IMR-90 (cell line): ENCODE results near the gene DOCK6. TPM values are rescaled to one million over a fixed set of nuclear protein-coding genes. Genes with fewer than 3 reads are reported as not detected.

ENCODE experiments used
- ATAC-seq: fragments of 200-7000 bp; cut with Tn5 transposase; 2 replicates; pipeline ENCODE4 v1.9.1; 2020; ENCODE audit warnings: low read depth, mild to moderate bottlenecking, moderate library complexity
- BruUV-seq: library from RNA; stranded (reverse); fragments of 400-500 nt; replicated peaks from 2 replicates; lab custom pipeline; 2021; lab: Mats Ljungman, UMichigan
- CTCF ChIA-PET: fragments of 300-600 bp; formaldehyde crosslinking; extraction: SDS; loops from one replicate; lab custom pipeline; 2021; ENCODE audit warnings: antibody characterized with exemption; lab: Yijun Ruan, JAX
- POLR2A ChIA-PET: fragments of 300-600 bp; sonication (Branson Sonifier 250); formaldehyde crosslinking; loops from one replicate; lab custom pipeline; 2022; ENCODE audit warnings: antibody characterized with exemption; ENCODE audit not compliant: unreplicated experiment; lab: Charles Lee
- DNase-seq: peaks from one replicate; pipeline ENCODE4 v3.0.0; 2013
- H2AFZ ChIP-seq: replicated peaks from 2 replicates; pipeline ENCODE3; 2013; ENCODE audit warnings: low read length, mild to moderate bottlenecking; ENCODE audit not compliant: poor library complexity
- H2AK5ac ChIP-seq: 2 replicates; pipeline ENCODE4 v1.6.1; 2013; ENCODE audit warnings: low read depth, low read length, inconsistent platforms
- H2AK9ac ChIP-seq: replicated peaks from 2 replicates; pipeline ENCODE3; 2013; ENCODE audit warnings: mild to moderate bottlenecking, low read depth, low read length, moderate library complexity; ENCODE audit not compliant: poor library complexity
- H2BK120ac ChIP-seq: 2 replicates; pipeline ENCODE4 v1.6.1; 2013; ENCODE audit warnings: low read depth, low read length, inconsistent platforms
- H2BK15ac ChIP-seq: 3 replicates; pipeline ENCODE4 v1.6.1; 2013; ENCODE audit warnings: low read depth, low read length, inconsistent platforms
- H2BK20ac ChIP-seq: 2 replicates; pipeline ENCODE4 v1.6.1; 2013; ENCODE audit warnings: low read depth, mild to moderate bottlenecking, inconsistent platforms, low read length, moderate library complexity
- H2BK5ac ChIP-seq: 2 replicates; pipeline ENCODE4 v1.6.1; 2013; ENCODE audit warnings: mild to moderate bottlenecking, low read depth, low read length, inconsistent platforms; ENCODE audit not compliant: poor library complexity, severe bottlenecking
- H3K14ac ChIP-seq: replicated peaks from 2 replicates; pipeline ENCODE4 v1.6.1; 2013; ENCODE audit warnings: low read depth, low read length, inconsistent platforms
- H3K18ac ChIP-seq: 2 replicates; pipeline ENCODE4 v1.6.1; 2013; ENCODE audit warnings: low read depth, low read length, control low read depth
- H3K23ac ChIP-seq: 2 replicates; pipeline ENCODE4 v1.6.1; 2013; ENCODE audit warnings: low read depth, low read length, inconsistent platforms
- H3K27ac ChIP-seq: 2 replicates; pipeline ENCODE4 v1.5.1; 2013; ENCODE audit warnings: mild to moderate bottlenecking, control low read depth, low read length; ENCODE audit not compliant: insufficient read depth
- H3K27me3 ChIP-seq: 2 replicates; pipeline ENCODE4 v1.6.1; 2013; ENCODE audit warnings: low read length; ENCODE audit not compliant: control insufficient read depth, insufficient read depth
- H3K36me3 ChIP-seq: 2 replicates; pipeline ENCODE4 v1.6.1; 2013; ENCODE audit warnings: low read length, mixed read lengths; ENCODE audit not compliant: control insufficient read depth, insufficient read depth
- H3K4ac ChIP-seq: 2 replicates; pipeline ENCODE4 v1.6.1; 2013; ENCODE audit warnings: low read depth, low read length, inconsistent platforms
- H3K4me1 ChIP-seq: 2 replicates; pipeline ENCODE4 v1.6.1; 2013; ENCODE audit warnings: low read length, mixed read lengths; ENCODE audit not compliant: control insufficient read depth, insufficient read depth
- H3K4me2 ChIP-seq: 2 replicates; pipeline ENCODE4 v1.6.1; 2013; ENCODE audit warnings: low read depth, mild to moderate bottlenecking, control low read depth, low read length, moderate library complexity
- H3K4me3 ChIP-seq: 2 replicates; pipeline ENCODE4 v1.5.1; 2013; ENCODE audit warnings: low read depth, mild to moderate bottlenecking, control low read depth, low read length, moderate library complexity; ENCODE audit not compliant: insufficient read depth
- H3K56ac ChIP-seq: 2 replicates; pipeline ENCODE4 v1.6.1; 2013; ENCODE audit warnings: low read length, inconsistent platforms; ENCODE audit not compliant: insufficient read depth; ENCODE audit errors: extremely low read depth
- H3K79me1 ChIP-seq, 2 experiments: 2 replicates each; pipeline ENCODE4 v1.6.1; 2013; ENCODE audit warnings: low read length in 2 of 2, inconsistent platforms in 1 of 2, low read depth in 1 of 2
- H3K9ac ChIP-seq: 2 replicates; pipeline ENCODE4 v1.6.1; 2013; ENCODE audit warnings: low read depth, low read length, control low read depth
- H3K9me1 ChIP-seq: 2 replicates; pipeline ENCODE4 v1.6.1; 2013; ENCODE audit warnings: low read length, inconsistent platforms; ENCODE audit not compliant: insufficient read depth
- H3K9me3 ChIP-seq: 2 replicates; pipeline ENCODE4 v1.6.1; 2013; ENCODE audit warnings: low read length; ENCODE audit not compliant: control insufficient read depth, insufficient read depth
- H4K20me1 ChIP-seq: 2 replicates; pipeline ENCODE4 v1.6.1; 2013; ENCODE audit warnings: low read length, inconsistent platforms; ENCODE audit not compliant: insufficient read depth
- H4K5ac ChIP-seq: 2 replicates; pipeline ENCODE4 v1.6.1; 2013; ENCODE audit warnings: mild to moderate bottlenecking, low read depth, low read length, control low read depth
- H4K8ac ChIP-seq, 2 experiments: 2 replicates each; pipeline ENCODE4 v1.6.1; 2013; ENCODE audit warnings: low read depth in 2 of 2, low read length in 2 of 2, control low read depth in 1 of 2, inconsistent platforms in 1 of 2
- H4K91ac ChIP-seq: 2 replicates; pipeline ENCODE4 v1.6.1; 2013; ENCODE audit warnings: low read depth, low read length, inconsistent platforms; ENCODE audit not compliant: insufficient read depth
- BHLHE40 ChIP-seq: fragments of 150-350 bp; IDR thresholded peaks from 2 replicates; pipeline ENCODE4 v1.6.1; 2016; ENCODE audit warnings: mild to moderate bottlenecking, low read depth, low read length
- CEBPB ChIP-seq: IDR thresholded peaks from 2 replicates; pipeline ENCODE4 v1.6.1; 2012; ENCODE audit warnings: low read depth, low read length, improper control_type of control experiment
- MAZ ChIP-seq: IDR thresholded peaks from 2 replicates; pipeline ENCODE4 v1.6.1; 2012; ENCODE audit warnings: low read depth, mild to moderate bottlenecking, low read length, improper control_type of control experiment, moderate library complexity, borderline replicate concordance
- MXI1 ChIP-seq: IDR thresholded peaks from 2 replicates; pipeline ENCODE4 v1.6.1; 2012; ENCODE audit warnings: low read depth, mild to moderate bottlenecking, low read length, moderate library complexity, borderline replicate concordance
- NFE2L2 ChIP-seq: fragments of 150-350 bp; IDR thresholded peaks from 2 replicates; pipeline ENCODE4 v1.6.1; 2016; ENCODE audit warnings: low read depth, mild to moderate bottlenecking, low read length
- RAD21 ChIP-seq: IDR thresholded peaks from 2 replicates; pipeline ENCODE4 v1.6.1; 2012; ENCODE audit warnings: low read length, improper control_type of control experiment
- SMC3 ChIP-seq: fragments of 150-350 bp; IDR thresholded peaks from 2 replicates; pipeline ENCODE4 v1.6.1; 2016; ENCODE audit warnings: low read depth, mild to moderate bottlenecking, antibody characterized with exemption, low read length, moderate library complexity
- USF2 ChIP-seq: fragments of 150-350 bp; IDR thresholded peaks from 2 replicates; pipeline ENCODE4 v1.6.1; 2017; ENCODE audit warnings: mild to moderate bottlenecking, antibody characterized with exemption, low read length, low read depth
- WGBS, 2 experiments: methylation state at CpG; one replicate each; pipeline versions ENCODE4 v1.1.5 to v1.1.7; 2013; ENCODE audit warnings: missing lambda C conversion rate in 2 of 2; ENCODE audit not compliant: insufficient read length in 1 of 2; ENCODE audit errors: extremely low coverage in 2 of 2; 5-methylcytosine and 5-hydroxymethylcytosine counted together
- dilution Hi-C: fragments of 300-500 bp; cut with HindIII; formaldehyde crosslinking; loops from one replicate; pipeline ENCODE4 v1.14.3; 2018; ENCODE audit warnings: low sequenced_read_pairs; ENCODE audit not compliant: unreplicated experiment
- in situ Hi-C: fragments of 300-500 bp; cut with MboI; formaldehyde crosslinking; loops from 3 replicates; pipeline ENCODE4 v1.14.3; 2019; ENCODE audit warnings: low sequenced_read_pairs, inconsistent platforms, mixed read lengths
- intact Hi-C: fragments of 100-400 bp; cut with micrococcal nuclease; formaldehyde crosslinking; loops from 2 replicates; pipeline ENCODE4 v1.10.0; 2022
- polyA plus RNA-seq, 3 experiments: library from polyadenylated mRNA; depleted of rRNA; stranded (reverse); fragments of >200 nt; gene quantifications; 2 replicates each; pipeline ENCODE4 v1.2.3, GENCODE V29; 2012; ENCODE audit warnings: low replicate concordance in 1 of 3
- total RNA-seq: library from RNA; depleted of rRNA; stranded (reverse); fragments of >200 nt; gene quantifications from 2 replicates; pipeline ENCODE4 v1.2.3, GENCODE V29; 2012

DOCK6 gene
- total and polyA plus RNA-seq, 2 of the 4 experiments (the other 2 are of a cell fraction): 5.0 to 18.4 TPM

DNA sequence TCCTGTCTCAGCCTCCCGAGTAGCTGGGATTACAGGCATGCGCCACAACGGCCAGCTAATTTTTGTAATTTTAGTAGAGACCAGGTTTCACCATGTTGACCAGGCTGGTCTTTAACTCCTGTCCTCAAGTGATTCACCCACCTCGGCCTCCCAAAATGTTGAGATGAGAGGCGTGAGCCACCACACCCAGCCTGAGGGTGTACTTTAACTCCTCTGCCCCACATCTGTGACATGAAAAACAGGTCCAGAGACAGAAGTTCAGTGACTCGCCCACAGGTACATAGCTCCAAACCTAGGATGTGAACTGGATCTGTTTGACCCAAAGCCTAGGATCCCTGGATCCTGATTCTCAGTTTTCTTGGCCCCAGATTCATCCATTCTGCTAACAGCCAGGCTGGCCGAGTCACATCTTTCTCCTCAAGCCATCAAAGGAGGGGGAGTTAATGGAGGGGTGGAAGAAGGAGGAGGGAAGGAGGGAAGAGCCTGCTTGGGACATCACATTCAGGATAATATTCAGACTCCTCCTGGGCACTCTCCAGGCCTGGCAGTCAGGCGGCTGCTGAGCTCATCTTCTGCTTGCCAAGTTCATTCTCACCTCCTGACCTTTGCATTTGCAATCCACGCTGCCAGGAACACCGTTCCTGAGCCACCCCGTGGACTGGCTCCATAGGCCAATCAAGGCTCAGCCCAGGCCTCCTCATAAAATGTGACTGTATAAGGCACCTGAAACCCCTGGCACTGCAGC, 109.8 kb downstream of the DOCK6 start:
- 0 out of 2 replicates have a peak overlapping the region, but pooled peaks have one; percentile 4 for H3K4me2 ChIP-seq
- POLR2A ChIA-PET: interaction anchor here (0.7 kb wide), 1 partner anchor 37 kb away, joined by 3 read pairs; no protein-coding TSS in a partner anchor
- no peak overlapping the region for H3K4me3 ChIP-seq
- peak overlapping the region; percentile 23 for H2BK20ac ChIP-seq
- H3K79me1 ChIP-seq: peaks cover 20 to 46% of the 10 kb centered on the region in 2 experiments
- H3K27me3 ChIP-seq: no peaks in the 10 kb centered on the region
- H3K9me1 ChIP-seq: peaks cover 5% of the 10 kb centered on the region; the same call in 1 of the 2 replicates
- peak overlapping the region; percentile 48 for H4K5ac ChIP-seq
- H3K23ac ChIP-seq: peak overlapping the region; percentile 1; the same call in 1 of the 2 replicates
- H4K8ac ChIP-seq: peak overlapping the region; percentile 2 to 48; a peak in 2 of 4 replicates
- H2BK15ac ChIP-seq: peak overlapping the region; percentile 21; the same call in 1 of the 3 replicates
- H3K36me3 ChIP-seq: peaks cover 1% of the 10 kb centered on the region; the same call in 1 of the 2 replicates
- H3K27ac ChIP-seq: peak overlapping the region; percentile 63; the same call in 1 of the 2 replicates
- peak overlapping the region; percentile 32 for H3K4ac ChIP-seq
- TF ChIP-seq RAD21: no peak
- TF ChIP-seq BHLHE40: no peak
- TF ChIP-seq CEBPB: peak; percentile 22; the same call in 1 of the 2 replicates
- TF ChIP-seq MAZ: peak; percentile 29; the same call in 1 of the 2 replicates
- no peak for TF ChIP-seq NFE2L2
- TF ChIP-seq SMC3: no peak
- TF ChIP-seq MXI1: no peak
- 0 out of 2 replicates have a peak, but pooled peaks have one; percentile 7 for TF ChIP-seq USF2
- peak overlapping the region; percentile 22; the same call in 1 of the 2 replicates for H3K56ac ChIP-seq
- dilution Hi-C loops: no loop called here
- peak overlapping the region; percentile 24; the same call in 1 of the 2 replicates for H3K14ac ChIP-seq
- peak overlapping the region; percentile 33 for H3K18ac ChIP-seq
- peak overlapping the region; percentile 46 for H2BK5ac ChIP-seq
- intact Hi-C loops: no loop called here
- H3K9ac ChIP-seq: peak overlapping the region; percentile 27
- 54% methylated on average over 3 of the region's 11 CpGs; no CpG with 5 or more reads in 1 of the 2 experiments for WGBS, 2 experiments
- ATAC-seq (peak; percentile 8), DNase-seq (peak; percentile 78)
- H3K4me1 ChIP-seq: peaks cover 16% of the 10 kb centered on the region
- in situ Hi-C loops: no loop called here
- peak overlapping the region; percentile 62 for H2AK9ac ChIP-seq
- H3K9me3 ChIP-seq: no peaks in the 10 kb centered on the region
- peak overlapping the region; percentile 35; the same call in 1 of the 2 replicates for H2AK5ac ChIP-seq
- BruUV-seq: no TSS peak
- peak overlapping the region; percentile 82 for H2AFZ ChIP-seq
- peak overlapping the region; percentile 38 for H4K91ac ChIP-seq
- H2BK120ac ChIP-seq: peak overlapping the region; percentile 22; the same call in 1 of the 2 replicates
- no peaks in the 10 kb centered on the region for H4K20me1 ChIP-seq
- CTCF ChIA-PET: no interaction called here
